Measurements from ENCODE around the gene CASZ1.

GRCh38 chr1:10671090-10671489 is 125.4 kb downstream of the CASZ1 start:
- no peak for TF ChIP-seq POLR2A (IDR thresholded peaks at IDR 0.05)
- no peak for TF ChIP-seq CTCF (IDR thresholded peaks at IDR 0.05 in 8 of 11, conservative IDR thresholded peaks at IDR 0.05 in 3 of 11)

Measured in spleen (tissue), 7 donors.